Limb (tissue), 2 donors: ENCODE data around the gene PPP1R9B.

Experiments
- DNase-seq, 2 donors: peaks; one replicate each; pipeline ENCODE4 v3.0.0-alpha.2; 2016; ENCODE audit errors: extremely low spot score in 2 of 2

PPP1R9B gene

GRCh38 chr17:50187751-50188530 lies 37.5 kb upstream of the PPP1R9B start:
- DNase-seq, result peak in 1 of 2 donors; percentile 20

- peak in 1 of 2 donors; percentile 3 for DNase-seq
These were observed 36.9 kb upstream of the PPP1R9B start for GRCh38 chr17:50187394-50187725.

GRCh38 chr17:50186661-50187393 lies 36.4 kb upstream of the PPP1R9B start:
- peak in 1 of 2 donors; percentile 28 for DNase-seq

GRCh38 chr17:50185631-50186471 lies 35.4 kb upstream of the PPP1R9B start:
- DNase-seq, result peak in 1 of 2 donors; percentile 2

GRCh38 chr17:50184611-50185398 lies 34.3 kb upstream of the PPP1R9B start:
- DNase-seq, result peak in 1 of 2 donors; percentile 2

- peak in 1 of 2 donors; percentile 21 for DNase-seq
These were observed 33.6 kb upstream of the PPP1R9B start for GRCh38 chr17:50184064-50184463.

- DNase-seq, result peak in 1 of 2 donors; percentile 11
These were observed 33.0 kb upstream of the PPP1R9B start for GRCh38 chr17:50183421-50183994.

- DNase-seq, result peak in 1 of 2 donors; percentile 6
These were observed 32.4 kb upstream of the PPP1R9B start for GRCh38 chr17:50182783-50183420.

- peak in 1 of 2 donors; percentile 58 for DNase-seq
These were observed 31.4 kb upstream of the PPP1R9B start for GRCh38 chr17:50181591-50182560.

- DNase-seq, result peak in 1 of 2 donors; percentile 69
These were observed 30.7 kb upstream of the PPP1R9B start for GRCh38 chr17:50181144-50181543.

GRCh38 chr17:50180620-50181019 lies 30.1 kb upstream of the PPP1R9B start:
- no peak for DNase-seq

- no peak for DNase-seq
These were observed 29.6 kb upstream of the PPP1R9B start for GRCh38 chr17:50180111-50180510.

GRCh38 chr17:50177983-50178834 lies 27.7 kb upstream of the PPP1R9B start:
- DNase-seq, result peak; percentile 74 to 77

GRCh38 chr17:50177476-50177875 lies 27.0 kb upstream of the PPP1R9B start:
- DNase-seq, result no peak

- no peak for DNase-seq
These were observed 26.3 kb upstream of the PPP1R9B start for GRCh38 chr17:50176559-50177357.

- no peak for DNase-seq
These were observed 24.7 kb upstream of the PPP1R9B start for GRCh38 chr17:50175035-50175807.
